HG02678 (cell line): ENCODE measurements around the gene SORCS2.

Experiments
- ATAC-seq: cut with Tn5 transposase; IDR thresholded peaks from one replicate; pipeline ENCODE4 v1.9.1; 2021; ENCODE audit warnings: mild to moderate bottlenecking, moderate library complexity; ENCODE audit not compliant: unreplicated experiment

SORCS2 gene

GRCh38 chr4:7487502-7487901 lies 295.2 kb downstream of the SORCS2 start:
- no peak for ATAC-seq

GRCh38 chr4:7487998-7488671 lies 295.8 kb downstream of the SORCS2 start:
- ATAC-seq = no peak

GRCh38 chr4:7491915-7492314 lies 299.6 kb downstream of the SORCS2 start:
- ATAC-seq = no peak

- no peak for ATAC-seq
Observed at GRCh38 chr4:7498446-7499200, 306.3 kb downstream of the SORCS2 start.

GRCh38 chr4:7499661-7500060 lies 307.3 kb downstream of the SORCS2 start:
- ATAC-seq = no peak

- ATAC-seq = no peak
Observed at GRCh38 chr4:7500404-7500803, 308.1 kb downstream of the SORCS2 start.

- ATAC-seq = no peak
Observed at GRCh38 chr4:7501314-7501713, 309.0 kb downstream of the SORCS2 start.

GRCh38 chr4:7501873-7502272 lies 309.5 kb downstream of the SORCS2 start:
- no peak for ATAC-seq

- no peak for ATAC-seq
Observed at GRCh38 chr4:7503559-7504249, 311.4 kb downstream of the SORCS2 start.

- ATAC-seq = no peak
Observed at GRCh38 chr4:7505116-7505900, 313.0 kb downstream of the SORCS2 start.

- ATAC-seq = no peak
Observed at GRCh38 chr4:7506119-7506518, 313.8 kb downstream of the SORCS2 start.

GRCh38 chr4:7506572-7506971 lies 314.2 kb downstream of the SORCS2 start:
- ATAC-seq = no peak

GRCh38 chr4:7507381-7507780 lies 315.0 kb downstream of the SORCS2 start:
- no peak for ATAC-seq

GRCh38 chr4:7510066-7510465 lies 317.7 kb downstream of the SORCS2 start:
- no peak for ATAC-seq

GRCh38 chr4:7510538-7510937 lies 318.2 kb downstream of the SORCS2 start:
- ATAC-seq = no peak

- ATAC-seq = no peak
Observed at GRCh38 chr4:7511525-7511924, 319.2 kb downstream of the SORCS2 start.

- no peak for ATAC-seq
Observed at GRCh38 chr4:7512428-7512827, 320.1 kb downstream of the SORCS2 start.

- ATAC-seq = no peak
Observed at GRCh38 chr4:7512946-7513345, 320.6 kb downstream of the SORCS2 start.

- ATAC-seq = no peak
Observed at GRCh38 chr4:7513671-7514070, 321.3 kb downstream of the SORCS2 start.

GRCh38 chr4:7514281-7514680 lies 321.9 kb downstream of the SORCS2 start:
- ATAC-seq = no peak

GRCh38 chr4:7514789-7515188 lies 322.5 kb downstream of the SORCS2 start:
- no peak for ATAC-seq
